T-helper 1 cell treated with Interleukin-12 subunit alpha and Interleukin-12 subunit beta and Interleukin-4 antibody, amounts not matched to agents 30 μg/mL and 1 μg/mL, for 36 hours (primary cell): Measurements from ENCODE around the gene HECW1.

Experiments
- H3K27ac Mint-ChIP-seq: one replicate; pipeline ENCODE4 v1.8.0; 2021; ENCODE audit warnings: mild to moderate bottlenecking, mixed read lengths
- H3K27me3 Mint-ChIP-seq: one replicate; pipeline ENCODE4 v1.8.0; 2021; ENCODE audit warnings: low read depth, mixed read lengths
- H3K36me3 Mint-ChIP-seq: one replicate; pipeline ENCODE4 v1.8.0; 2021; ENCODE audit warnings: low read depth, mixed read lengths
- H3K4me1 Mint-ChIP-seq: one replicate; pipeline ENCODE4 v1.8.0; 2021; ENCODE audit warnings: low read depth, mixed read lengths
- H3K4me3 Mint-ChIP-seq: one replicate; pipeline ENCODE4 v1.8.0; 2021; ENCODE audit warnings: mild to moderate bottlenecking, moderate library complexity, mixed read lengths
- H3K9me3 Mint-ChIP-seq: one replicate; pipeline ENCODE4 v1.8.0; 2021; ENCODE audit warnings: mixed read lengths

The HECW1 gene

GRCh38 chr7:43296306-43296705, 183.9 kb downstream of the HECW1 start:
- no peak overlapping the region for H3K27ac Mint-ChIP-seq
- H3K4me3 Mint-ChIP-seq, result no peak overlapping the region
- H3K4me1 Mint-ChIP-seq, result no peaks in the 10 kb centered on the region
- H3K27me3 Mint-ChIP-seq, result no peaks in the 10 kb centered on the region
- H3K36me3 Mint-ChIP-seq, result no peaks in the 10 kb centered on the region
- H3K9me3 Mint-ChIP-seq, result peaks cover 4% of the 10 kb centered on the region

GRCh38 chr7:43298617-43299016, 186.2 kb downstream of the HECW1 start:
- peaks cover 5% of the 10 kb centered on the region for H3K4me1 Mint-ChIP-seq
- no peaks in the 10 kb centered on the region for H3K36me3 Mint-ChIP-seq
- H3K9me3 Mint-ChIP-seq, result no peaks in the 10 kb centered on the region
- H3K27ac Mint-ChIP-seq, result no peak overlapping the region
- H3K27me3 Mint-ChIP-seq, result no peaks in the 10 kb centered on the region
- H3K4me3 Mint-ChIP-seq, result no peak overlapping the region

GRCh38 chr7:43300121-43300520, 187.7 kb downstream of the HECW1 start:
- no peaks in the 10 kb centered on the region for H3K9me3 Mint-ChIP-seq
- no peaks in the 10 kb centered on the region for H3K36me3 Mint-ChIP-seq
- H3K4me3 Mint-ChIP-seq, result no peak overlapping the region
- no peak overlapping the region for H3K27ac Mint-ChIP-seq
- no peaks in the 10 kb centered on the region for H3K27me3 Mint-ChIP-seq
- H3K4me1 Mint-ChIP-seq, result peaks cover 10% of the 10 kb centered on the region

- Mint-ChIP-seq H3K27me3 (no peaks in the 10 kb centered on the region), H3K9me3 (no peaks in the 10 kb centered on the region), H3K4me1 (peaks cover 11% of the 10 kb centered on the region), H3K27ac (no peak overlapping the region), H3K36me3 (no peaks in the 10 kb centered on the region), H3K4me3 (no peak overlapping the region)
Measured at GRCh38 chr7:43302211-43302711, 189.8 kb downstream of the HECW1 start.

GRCh38 chr7:43302773-43303460, 190.5 kb downstream of the HECW1 start:
- Mint-ChIP-seq H3K27ac (no peak overlapping the region), H3K27me3 (no peaks in the 10 kb centered on the region)

GRCh38 chr7:43303740-43304241, 191.3 kb downstream of the HECW1 start:
- Mint-ChIP-seq H3K36me3 (no peaks in the 10 kb centered on the region), H3K4me3 (no peak overlapping the region), H3K9me3 (no peaks in the 10 kb centered on the region), H3K27me3 (no peaks in the 10 kb centered on the region), H3K27ac (no peak overlapping the region), H3K4me1 (peaks cover 11% of the 10 kb centered on the region)

More at GRCh38 chr7:43302773-43303460, 190.5 kb downstream of the HECW1 start:
- Mint-ChIP-seq H3K4me1 (peaks cover 11% of the 10 kb centered on the region), H3K9me3 (no peaks in the 10 kb centered on the region), H3K36me3 (no peaks in the 10 kb centered on the region), H3K4me3 (no peak overlapping the region)

- peaks cover 11% of the 10 kb centered on the region for H3K4me1 Mint-ChIP-seq
Measured at GRCh38 chr7:43306404-43306803, 194.0 kb downstream of the HECW1 start.

GRCh38 chr7:43307522-43307921, 195.1 kb downstream of the HECW1 start:
- no peaks in the 10 kb centered on the region for H3K27me3 Mint-ChIP-seq
- no peak overlapping the region for H3K4me3 Mint-ChIP-seq
- peaks cover 11% of the 10 kb centered on the region for H3K4me1 Mint-ChIP-seq
- no peak overlapping the region for H3K27ac Mint-ChIP-seq
- no peaks in the 10 kb centered on the region for H3K36me3 Mint-ChIP-seq
- no peaks in the 10 kb centered on the region for H3K9me3 Mint-ChIP-seq

More at GRCh38 chr7:43306404-43306803, 194.0 kb downstream of the HECW1 start:
- Mint-ChIP-seq H3K27ac (no peak overlapping the region), H3K4me3 (no peak overlapping the region), H3K27me3 (no peaks in the 10 kb centered on the region), H3K9me3 (no peaks in the 10 kb centered on the region), H3K36me3 (no peaks in the 10 kb centered on the region)

GRCh38 chr7:43308913-43309705, 196.7 kb downstream of the HECW1 start:
- Mint-ChIP-seq H3K36me3 (no peaks in the 10 kb centered on the region), H3K4me1 (peaks cover 9% of the 10 kb centered on the region), H3K27me3 (no peaks in the 10 kb centered on the region), H3K9me3 (no peaks in the 10 kb centered on the region), H3K4me3 (no peak overlapping the region), H3K27ac (no peak overlapping the region)

- H3K9me3 Mint-ChIP-seq, result no peaks in the 10 kb centered on the region
- no peak overlapping the region for H3K27ac Mint-ChIP-seq
- H3K36me3 Mint-ChIP-seq, result no peaks in the 10 kb centered on the region
- H3K4me1 Mint-ChIP-seq, result peaks cover 13% of the 10 kb centered on the region
- no peaks in the 10 kb centered on the region for H3K27me3 Mint-ChIP-seq
- no peak overlapping the region for H3K4me3 Mint-ChIP-seq
Measured at GRCh38 chr7:43309706-43310022, 197.2 kb downstream of the HECW1 start.

- H3K27ac Mint-ChIP-seq, result no peak overlapping the region
- peaks cover 12% of the 10 kb centered on the region for H3K4me1 Mint-ChIP-seq
- no peaks in the 10 kb centered on the region for H3K9me3 Mint-ChIP-seq
- H3K4me3 Mint-ChIP-seq, result no peak overlapping the region
- no peaks in the 10 kb centered on the region for H3K36me3 Mint-ChIP-seq
- no peaks in the 10 kb centered on the region for H3K27me3 Mint-ChIP-seq
Measured at GRCh38 chr7:43311052-43311451, 198.6 kb downstream of the HECW1 start.

GRCh38 chr7:43311694-43312093, 199.2 kb downstream of the HECW1 start:
- Mint-ChIP-seq H3K27ac (no peak overlapping the region), H3K4me1 (peaks cover 12% of the 10 kb centered on the region), H3K4me3 (no peak overlapping the region), H3K27me3 (no peaks in the 10 kb centered on the region), H3K36me3 (no peaks in the 10 kb centered on the region), H3K9me3 (no peaks in the 10 kb centered on the region)

- H3K9me3 Mint-ChIP-seq, result no peaks in the 10 kb centered on the region
- no peaks in the 10 kb centered on the region for H3K36me3 Mint-ChIP-seq
- H3K27me3 Mint-ChIP-seq, result no peaks in the 10 kb centered on the region
- H3K27ac Mint-ChIP-seq, result no peak overlapping the region
- H3K4me3 Mint-ChIP-seq, result no peak overlapping the region
- H3K4me1 Mint-ChIP-seq, result peaks cover 12% of the 10 kb centered on the region
Measured at GRCh38 chr7:43313628-43314378, 201.4 kb downstream of the HECW1 start.

- Mint-ChIP-seq H3K4me1 (peaks cover 12% of the 10 kb centered on the region), H3K36me3 (no peaks in the 10 kb centered on the region), H3K9me3 (no peaks in the 10 kb centered on the region), H3K27me3 (no peaks in the 10 kb centered on the region), H3K27ac (no peak overlapping the region), H3K4me3 (no peak overlapping the region)
Measured at GRCh38 chr7:43314379-43315158, 202.1 kb downstream of the HECW1 start.
